Kidney (tissue), 14 donors: Measurements from ENCODE around the gene TIAM2. TPM values are rescaled to one million over a fixed set of nuclear protein-coding genes. Genes with fewer than 3 reads are reported as not detected.

Source experiments
- DNase-seq, 5 donors: peaks; one replicate each; pipeline ENCODE4 v3.0.0-alpha.2; 2013 to 2020
- FAIRE-seq: peaks from 2 replicates; lab custom pipeline; 2012; peaks lifted over from hg19 to GRCh38; lab: Jason Lieb, UNC
- H3K27ac ChIP-seq, 2 donors: one replicate each; pipeline ENCODE4 v1.7.0; 2013; ENCODE audit warnings: low read depth in 2 of 2, low read length in 2 of 2, inconsistent platforms in 1 of 2
- H3K27me3 ChIP-seq: one replicate; pipeline ENCODE4 v1.7.1; 2013; ENCODE audit warnings: low read length, inconsistent platforms; ENCODE audit not compliant: control insufficient read depth, insufficient read depth
- H3K36me3 ChIP-seq, 3 donors: one replicate each; pipeline versions ENCODE4 v1.7.0 to v1.7.1; 2013; ENCODE audit warnings: low read length in 3 of 3, control low read depth in 1 of 3, inconsistent platforms in 1 of 3; ENCODE audit not compliant: insufficient read depth in 3 of 3, control insufficient read depth in 2 of 3
- H3K4me1 ChIP-seq, 3 donors: one replicate each; pipeline versions ENCODE4 v1.7.0 to v1.7.1; 2013; ENCODE audit warnings: low read length in 3 of 3, inconsistent platforms in 1 of 3, low read depth in 1 of 3; ENCODE audit not compliant: control insufficient read depth in 2 of 3, insufficient read depth in 2 of 3
- H3K4me3 ChIP-seq, 3 donors: one replicate each; pipeline versions ENCODE4 v1.7.0 to v1.8.1; 2013; ENCODE audit warnings: low read length in 3 of 3, control low read depth in 1 of 3, inconsistent platforms in 1 of 3
- H3K9ac ChIP-seq, 3 donors: one replicate each; pipeline versions ENCODE4 v1.7.0 to v1.7.1; 2013; ENCODE audit warnings: low read length in 3 of 3, control low read depth in 1 of 3, inconsistent platforms in 1 of 3
- H3K9me3 ChIP-seq, 3 donors: one replicate each; pipeline versions ENCODE4 v1.7.0 to v1.7.1; 2013; ENCODE audit warnings: low read length in 3 of 3, control low read depth in 1 of 3, inconsistent platforms in 1 of 3; ENCODE audit not compliant: control insufficient read depth in 2 of 3, insufficient read depth in 1 of 3
- CTCF ChIP-seq: IDR thresholded peaks from 3 replicates; pipeline ENCODE4 v1.5.1; 2012; ENCODE audit warnings: mild to moderate bottlenecking, moderate library complexity, borderline replicate concordance; ENCODE audit not compliant: insufficient read depth; ENCODE audit errors: extremely low read depth
- intact Hi-C: fragments of 100-400 bp; cut with DNase I; formaldehyde crosslinking; loops from one replicate; pipeline ENCODE4 v1.11.1; 2022
- polyA plus RNA-seq: library from polyadenylated mRNA; stranded (reverse); fragments of 350-450 nt; fragmentation: Illumina TruSeq; extraction: RNeasy Lipid Tissue Mini Kit (QIAGEN cat#74804); gene quantifications from one replicate; pipeline ENCODE4 v1.2.3, GENCODE V29; 2014; ENCODE audit warnings: low read depth, low replicate concordance; ENCODE audit not compliant: insufficient read depth
- total RNA-seq: library from RNA; stranded (reverse); fragmentation: NEBNext Ultra II Directional; extraction: Animal tissue kit (Norgen Biotek cat#: 25700); gene quantifications from one replicate; pipeline ENCODE4 v1.2.1, GENCODE V29; 2021
- donor health status: control.
- donor health status: control.
- donor health status: control.
- donor health status: control.
- donor health status: control.
- donor health status: DM: yes; HTN: yes; CAD: no.
- donor health status: Normal renal cell carcinoma (clear cell type).

TIAM2 gene
- total and polyA plus RNA-seq, 2 donors from 2014 or later = 6.8 to 7.6 TPM

GRCh38 chr6:155078331-155078745, 83.2 kb downstream of the TIAM2 start:
- Histone ChIP-seq H3K9me3 (no peaks in the 10 kb centered on the region), H3K9ac (no peak overlapping the region), H3K36me3 (no peaks in the 10 kb centered on the region), H3K27me3 (no peaks in the 10 kb centered on the region), H3K4me3 (no peak overlapping the region), H3K27ac (no peak overlapping the region), H3K4me1 (no peaks in the 10 kb centered on the region)
- peak in 2 of 5 donors; percentile 10 to 14 for DNase-seq
- intact Hi-C loops = no loop called here
- FAIRE-seq = no peak
- no peak for TF ChIP-seq CTCF

- Histone ChIP-seq H3K4me3 (no peak overlapping the region), H3K27ac (no peak overlapping the region), H3K36me3 (no peaks in the 10 kb centered on the region), H3K4me1 (no peaks in the 10 kb centered on the region), H3K9ac (no peak overlapping the region), H3K9me3 (no peaks in the 10 kb centered on the region), H3K27me3 (no peaks in the 10 kb centered on the region)
- intact Hi-C loops = no loop called here
- no peak for TF ChIP-seq CTCF
- FAIRE-seq (no peak), DNase-seq (no peak)
These were observed 84.9 kb downstream of the TIAM2 start for GRCh38 chr6:155079985-155080452.

- Histone ChIP-seq H3K4me1 (no peaks in the 10 kb centered on the region), H3K36me3 (no peaks in the 10 kb centered on the region), H3K9me3 (no peaks in the 10 kb centered on the region), H3K27me3 (no peaks in the 10 kb centered on the region), H3K9ac (no peak overlapping the region), H3K27ac (no peak overlapping the region), H3K4me3 (no peak overlapping the region)
- DNase-seq = no peak
- no peak for TF ChIP-seq CTCF
- intact Hi-C loops = no loop called here
- no peak for FAIRE-seq
These were observed 86.0 kb downstream of the TIAM2 start for GRCh38 chr6:155080881-155081845.
